HG03378 (cell line): ENCODE measurements around the gene UBE2D2.

ENCODE experiments used
- ATAC-seq: cut with Tn5 transposase; IDR thresholded peaks from one replicate; pipeline ENCODE4 v1.9.1; 2021; ENCODE audit warnings: mild to moderate bottlenecking, moderate library complexity; ENCODE audit not compliant: unreplicated experiment

Gene UBE2D2

GRCh38 chr5:139658928-139659667, 98.0 kb downstream of the UBE2D2 start:
- peak; percentile 27 for ATAC-seq

- ATAC-seq: no peak
These were observed 98.6 kb downstream of the UBE2D2 start for GRCh38 chr5:139659695-139660101.

- no peak for ATAC-seq
These were observed 99.2 kb downstream of the UBE2D2 start for GRCh38 chr5:139660105-139660922.

GRCh38 chr5:139660923-139661814, 100.0 kb downstream of the UBE2D2 start:
- no peak for ATAC-seq

- ATAC-seq: no peak
These were observed 101.5 kb downstream of the UBE2D2 start for GRCh38 chr5:139662617-139663016.

GRCh38 chr5:139663207-139664085, 102.3 kb downstream of the UBE2D2 start:
- ATAC-seq: no peak

GRCh38 chr5:139664086-139664693, 103.1 kb downstream of the UBE2D2 start:
- ATAC-seq: peak; percentile 52

GRCh38 chr5:139664727-139665351, 103.7 kb downstream of the UBE2D2 start:
- ATAC-seq: no peak

GRCh38 chr5:139665626-139666025, 104.5 kb downstream of the UBE2D2 start:
- ATAC-seq: no peak

GRCh38 chr5:139666551-139666950, 105.4 kb downstream of the UBE2D2 start:
- ATAC-seq: no peak

GRCh38 chr5:139667001-139667729, 106.0 kb downstream of the UBE2D2 start:
- ATAC-seq: no peak

- ATAC-seq: no peak
These were observed 106.6 kb downstream of the UBE2D2 start for GRCh38 chr5:139667730-139668063.

- peak; percentile 19 for ATAC-seq
These were observed 107.1 kb downstream of the UBE2D2 start for GRCh38 chr5:139668064-139668880.

- no peak for ATAC-seq
These were observed 108.0 kb downstream of the UBE2D2 start for GRCh38 chr5:139668924-139669661.

GRCh38 chr5:139669662-139670368, 108.7 kb downstream of the UBE2D2 start:
- ATAC-seq: no peak

- ATAC-seq: peak; percentile 43
These were observed 109.4 kb downstream of the UBE2D2 start for GRCh38 chr5:139670369-139671095.
